Stimulated activated CD4-positive, alpha-beta T cell treated with anti-CD3 and anti-CD28 coated beads, TNF-alpha, amount 100 ng/mL, for 4 hours (primary cell): Measurements from ENCODE around the gene RAE1.
"Not testable (repeated sequence)": the region's sequence is repeated elsewhere in the genome, so short reads cannot be mapped to it uniquely, and the experiment has no call there.

Source experiments
- DNase-seq, 3 experiments: peaks; one replicate each; pipeline ENCODE4 v3.0.0-alpha.2; 2020; ENCODE audit warnings: low read depth in 3 of 3

The RAE1 gene

GRCh38 chr20:57414867-57415592 lies 64.0 kb downstream of the RAE1 start:
- no peak for DNase-seq

DNA sequence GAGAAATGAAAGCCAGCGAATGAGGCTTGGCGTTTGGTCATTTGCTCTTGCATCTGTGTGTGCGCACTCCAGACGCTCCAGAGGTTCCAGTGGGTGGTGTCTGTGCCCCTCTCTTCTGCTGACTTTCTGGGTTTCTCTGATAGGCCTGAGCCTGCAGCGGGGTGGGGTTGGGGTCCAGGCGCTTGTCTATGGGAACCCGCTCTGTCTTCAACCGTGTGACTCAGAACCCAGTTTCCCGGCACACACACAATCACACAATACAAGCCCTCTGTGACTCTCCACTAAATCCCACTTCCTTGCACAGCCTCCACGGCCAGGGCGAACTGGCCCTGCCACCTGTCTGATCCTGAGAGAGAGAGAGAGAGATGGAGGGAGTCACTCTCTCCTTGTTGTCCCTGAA lies 64.7 kb downstream of the RAE1 start:
- DNase-seq = no peak

- DNase-seq = no peak
These were observed 65.4 kb downstream of the RAE1 start for GRCh38 chr20:57416296-57417022.

- no peak for DNase-seq
These were observed 66.1 kb downstream of the RAE1 start for GRCh38 chr20:57417051-57417689.

DNA sequence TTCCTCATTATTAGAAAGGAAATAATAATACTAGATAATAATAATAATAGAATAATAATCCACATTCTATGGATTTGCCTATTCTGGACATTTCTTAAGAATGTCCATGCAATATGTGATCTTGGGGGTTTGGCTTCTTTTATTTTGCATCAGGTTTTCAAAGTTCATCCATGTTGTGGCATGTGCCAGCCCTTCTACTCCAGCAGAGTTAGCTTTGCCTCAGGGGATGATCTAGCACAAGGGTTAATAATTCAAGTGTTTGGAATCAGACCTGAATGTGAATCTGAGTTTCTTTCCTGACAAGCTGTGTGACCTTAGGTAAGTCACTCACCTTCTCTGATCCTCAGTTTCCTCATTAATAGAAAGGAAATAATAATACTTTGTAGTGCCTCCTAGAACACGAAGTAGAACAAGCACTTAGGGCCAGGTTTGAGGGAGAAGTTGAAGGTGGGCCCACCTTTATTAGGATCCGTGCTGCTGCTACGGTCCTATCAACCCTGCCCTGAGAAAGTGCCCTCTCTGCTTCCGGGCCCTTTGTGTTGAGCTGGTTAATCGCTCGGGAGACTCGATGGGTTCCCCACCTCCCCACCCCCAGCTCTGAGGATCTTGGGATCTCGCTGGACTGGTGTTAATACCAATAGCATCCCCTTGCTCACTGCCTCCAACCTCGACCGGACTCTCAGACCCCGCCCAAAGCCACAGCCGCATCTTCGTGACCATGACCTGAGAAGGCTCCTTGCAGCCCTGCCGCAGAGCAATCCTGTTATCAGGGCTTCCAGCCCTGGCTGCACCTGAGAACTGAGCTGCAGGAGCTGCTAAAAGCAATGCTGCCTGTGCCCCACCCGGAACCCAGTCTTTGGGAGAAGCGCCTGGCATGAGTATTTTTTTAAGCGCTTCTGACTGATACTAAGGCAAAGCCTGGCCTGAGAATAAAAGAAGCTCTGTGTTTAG lies 67.0 kb downstream of the RAE1 start:
- DNase-seq = no peak

GRCh38 chr20:57419479-57419878 lies 68.4 kb downstream of the RAE1 start:
- not testable (repeated sequence) for DNase-seq

GRCh38 chr20:57420571-57421252 lies 69.7 kb downstream of the RAE1 start:
- no peak for DNase-seq

- DNase-seq = no peak
These were observed 70.5 kb downstream of the RAE1 start for GRCh38 chr20:57421253-57422220.

DNA sequence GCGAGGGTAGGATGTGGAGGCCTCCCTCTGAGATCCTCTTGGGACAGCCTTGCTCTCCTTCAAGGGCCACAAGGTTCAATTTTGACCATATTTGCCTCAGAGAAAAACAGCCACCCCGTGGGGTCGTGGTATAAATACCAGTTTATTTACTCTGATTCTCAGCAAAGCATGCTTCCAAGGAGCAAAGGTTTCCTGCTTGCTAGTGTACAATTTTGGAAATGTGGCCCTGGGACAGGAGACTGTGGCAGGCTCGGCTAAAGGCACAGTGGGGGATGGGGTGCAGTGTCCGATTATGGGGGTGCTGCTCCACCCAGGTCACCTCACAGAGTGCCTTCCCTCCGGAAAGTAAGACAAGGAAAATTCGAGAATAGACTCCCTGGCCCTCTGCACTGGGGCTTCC lies 71.2 kb downstream of the RAE1 start:
- no peak for DNase-seq

GRCh38 chr20:57425150-57426013 lies 74.3 kb downstream of the RAE1 start:
- DNase-seq = no peak

DNA sequence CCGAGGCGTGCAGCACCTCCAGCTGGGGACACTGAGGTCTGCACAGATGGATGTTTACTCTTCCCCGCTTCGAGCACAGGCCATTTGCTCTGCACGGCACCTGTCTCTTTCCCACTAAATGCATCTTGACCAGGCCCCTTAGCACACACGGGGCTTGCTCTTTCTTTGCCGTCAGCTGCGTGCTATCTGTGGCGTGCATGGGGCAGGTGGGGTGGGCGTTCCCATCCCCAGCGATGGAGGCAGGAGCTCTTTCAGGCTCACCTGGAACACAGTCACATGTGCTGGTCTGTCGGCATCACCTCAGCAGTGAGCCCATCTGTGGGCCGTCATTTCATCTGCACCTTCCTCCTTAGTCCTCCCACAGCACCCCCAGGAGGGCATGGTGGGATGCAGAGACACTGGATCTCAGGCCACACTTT lies 75.2 kb downstream of the RAE1 start:
- DNase-seq = no peak

- no peak for DNase-seq
These were observed 75.8 kb downstream of the RAE1 start for GRCh38 chr20:57426831-57427230.

- DNase-seq = no peak
These were observed 77.5 kb downstream of the RAE1 start for GRCh38 chr20:57428324-57429158.
